NCI-H1092 treated with DMSO at 0.1 percent for 48 hours (cell line): Measurements from ENCODE around the gene OST4.
A peak's percentile ranks its signal among the peaks of the same experiment; 100 is the strongest.

Experiments used
- DNase-seq: peaks from one replicate; lab custom pipeline; 2025; lab: John Stamatoyannopoulos, UW

OST4 gene

GRCh38 chr2:27051902-27052645 is 19.4 kb downstream of the OST4 start:
- DNase-seq = no peak

GRCh38 chr2:27050996-27051901 is 20.2 kb downstream of the OST4 start, which contains the start of gene AGBL5:
TSS of gene AGBL5 (plus strand) at chr2:27051668. CDS start at chr2:27052959, 1,291 bp downstream.
- peak; percentile 90 for DNase-seq

DNA sequence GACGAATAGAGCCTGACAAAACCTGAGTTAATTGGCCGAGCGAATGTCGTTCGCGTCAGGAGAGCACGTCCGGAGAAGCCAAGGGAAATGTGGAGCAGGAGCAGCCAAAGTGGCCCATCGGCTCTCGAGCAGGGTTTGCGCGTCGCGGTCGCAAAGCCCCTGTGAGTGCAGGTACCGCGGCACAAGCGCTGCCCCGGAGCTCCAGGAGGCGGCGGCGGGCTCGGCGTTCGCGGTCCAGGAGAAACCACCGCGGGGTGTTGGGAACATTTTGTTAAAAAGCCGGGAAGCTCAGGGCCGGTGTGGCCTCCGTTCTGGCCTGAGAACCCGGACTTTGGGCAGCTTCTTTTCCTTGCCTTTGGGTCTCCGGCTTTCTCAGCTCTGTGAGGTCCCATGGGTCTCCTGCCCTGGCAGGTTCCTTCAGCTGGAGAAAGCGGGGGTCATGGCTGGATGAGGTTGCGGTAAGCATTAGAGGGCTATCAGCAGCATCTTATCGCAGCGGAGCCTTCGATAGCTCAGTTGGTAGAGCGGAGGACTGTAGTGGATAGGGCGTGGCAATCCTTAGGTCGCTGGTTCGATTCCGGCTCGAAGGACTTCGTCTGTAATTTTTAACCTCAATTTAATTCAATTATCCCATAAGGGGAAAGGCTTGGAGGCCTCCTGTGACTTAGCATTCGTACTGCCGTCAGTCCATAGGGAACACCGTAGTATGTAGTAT is 21.0 kb downstream of the OST4 start:
- DNase-seq = peak; percentile 90

DNA sequence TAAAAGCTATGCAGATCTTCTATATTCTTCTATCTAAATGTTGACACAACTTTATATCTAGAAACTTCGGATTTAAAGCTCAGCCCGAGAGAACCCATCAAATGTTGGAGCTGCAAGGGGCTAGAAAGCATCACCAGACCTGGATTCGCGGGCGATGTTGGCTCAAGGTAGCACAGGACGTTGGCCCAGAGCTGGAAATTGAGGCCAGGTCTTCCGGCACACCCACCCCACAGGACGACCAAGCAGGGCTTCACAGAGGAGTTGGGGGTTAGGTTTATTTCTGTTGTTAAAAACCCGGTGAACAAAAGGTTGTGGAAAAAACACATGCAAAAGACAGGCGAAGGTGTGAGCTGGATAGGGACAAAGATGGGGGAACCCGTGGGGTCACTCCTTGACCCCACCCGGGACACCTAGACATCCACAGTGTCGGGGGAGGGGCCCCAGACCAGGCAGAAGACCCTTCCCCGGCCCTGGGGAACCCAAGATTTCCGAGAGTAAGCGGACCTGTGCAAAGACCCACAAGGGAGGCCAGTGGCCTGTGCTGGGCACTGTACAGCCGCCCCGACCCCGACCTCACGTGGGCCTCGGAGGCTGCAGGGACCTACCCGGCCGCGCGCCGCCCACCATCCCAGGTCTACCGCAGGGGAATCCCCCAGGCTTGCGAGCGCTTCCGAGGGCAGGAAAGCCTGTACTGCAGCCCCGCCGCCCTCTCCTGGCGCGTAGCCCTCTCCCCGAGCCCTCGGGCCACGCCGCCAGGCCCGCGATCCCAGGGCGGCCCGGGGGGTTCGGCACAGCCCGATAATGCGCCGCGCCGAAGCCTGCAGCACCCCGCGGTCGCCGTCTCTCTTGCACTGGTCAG is 21.8 kb downstream of the OST4 start:
- peak; percentile 48 for DNase-seq

DNA sequence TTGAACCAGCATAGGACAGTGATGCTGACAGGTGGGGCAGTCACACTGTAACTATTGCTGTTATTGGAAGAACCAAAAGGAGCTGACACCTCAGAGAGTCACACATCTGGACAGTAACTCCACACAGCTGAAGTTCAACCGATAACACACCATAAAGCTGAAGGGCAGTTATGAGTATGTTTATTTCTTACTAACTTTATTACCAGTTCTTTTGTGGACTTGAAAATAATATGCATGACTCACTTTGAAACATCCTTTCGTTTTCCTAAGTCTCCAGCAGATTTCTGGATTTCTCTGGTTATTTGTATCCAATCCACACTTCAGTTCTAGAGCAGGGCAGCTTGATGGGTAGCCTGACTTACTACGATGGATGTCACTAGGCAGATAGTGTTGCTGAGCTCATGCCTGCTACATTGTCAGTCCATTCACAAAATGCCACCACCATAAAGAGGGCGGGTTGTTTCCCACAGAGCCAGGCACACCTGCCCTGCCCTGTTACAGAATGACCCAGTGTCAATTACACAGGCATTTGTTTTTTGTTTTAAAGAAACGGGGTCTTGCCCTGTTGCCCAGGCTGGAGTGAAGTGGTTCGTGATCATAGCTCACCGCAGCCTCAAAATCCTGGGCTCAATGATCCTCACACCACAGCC is 28.3 kb downstream of the OST4 start:
- DNase-seq = no peak

- DNase-seq = no peak
Measured at GRCh38 chr2:27042159-27042661, 29.2 kb downstream of the OST4 start.

GRCh38 chr2:27041752-27042151 is 29.7 kb downstream of the OST4 start:
- DNase-seq = no peak

DNA sequence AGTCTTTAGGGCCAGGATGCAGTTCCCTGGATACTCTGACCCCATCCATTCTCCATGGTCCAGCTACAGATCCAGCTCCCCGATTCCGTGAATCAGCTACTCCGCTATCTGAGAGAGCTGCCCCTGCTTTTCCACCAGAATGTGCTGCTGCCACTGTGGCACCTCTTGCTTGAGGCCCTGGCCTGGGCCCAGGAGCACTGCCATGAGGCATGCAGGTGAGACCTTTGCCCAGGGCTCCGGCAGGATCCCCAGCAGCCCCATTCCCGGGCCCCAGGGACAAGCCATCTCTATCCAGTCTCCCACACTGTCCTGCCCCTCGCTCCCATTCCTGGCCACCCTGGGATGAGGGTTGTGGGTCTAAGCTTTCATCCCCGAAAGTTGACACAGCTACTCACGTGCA is 31.2 kb downstream of the OST4 start:
- no peak for DNase-seq

- DNase-seq = no peak
Measured at GRCh38 chr2:27039871-27040270, 31.6 kb downstream of the OST4 start.

- DNase-seq = no peak
Measured at GRCh38 chr2:27039426-27039825, 32.0 kb downstream of the OST4 start.

- DNase-seq = no peak
Measured at GRCh38 chr2:27038631-27039339, 32.7 kb downstream of the OST4 start.

GRCh38 chr2:27038012-27038411 is 33.4 kb downstream of the OST4 start:
- no peak for DNase-seq

DNA sequence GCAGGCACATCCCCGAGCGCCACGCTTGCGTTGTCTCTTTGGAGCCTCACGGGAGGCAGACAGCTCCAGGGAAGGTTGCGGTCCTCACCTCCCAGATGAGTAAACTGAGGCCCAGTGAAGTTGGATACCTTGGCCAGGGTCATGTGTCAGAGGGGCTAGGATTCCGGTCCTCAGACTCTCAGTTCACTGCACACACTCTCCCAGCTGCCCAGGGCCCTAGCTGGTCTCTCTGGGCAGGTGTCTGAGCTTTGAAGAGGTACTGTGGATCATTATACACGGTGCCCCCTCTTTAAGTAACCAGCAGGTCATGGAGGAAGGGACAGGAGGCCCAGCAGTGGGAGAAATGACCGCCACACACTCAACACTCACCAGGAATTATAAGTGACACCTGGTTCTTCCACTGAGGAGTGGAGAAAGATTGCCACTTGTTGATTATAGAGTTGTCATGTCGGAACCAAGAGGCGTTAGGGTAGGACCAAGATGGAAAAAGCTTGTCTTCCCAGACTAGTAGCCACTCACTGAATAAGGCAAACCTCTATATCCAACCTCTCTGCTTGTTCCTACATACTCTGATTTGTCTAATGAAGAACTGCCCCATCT is 38.1 kb downstream of the OST4 start:
- DNase-seq = no peak

DNA sequence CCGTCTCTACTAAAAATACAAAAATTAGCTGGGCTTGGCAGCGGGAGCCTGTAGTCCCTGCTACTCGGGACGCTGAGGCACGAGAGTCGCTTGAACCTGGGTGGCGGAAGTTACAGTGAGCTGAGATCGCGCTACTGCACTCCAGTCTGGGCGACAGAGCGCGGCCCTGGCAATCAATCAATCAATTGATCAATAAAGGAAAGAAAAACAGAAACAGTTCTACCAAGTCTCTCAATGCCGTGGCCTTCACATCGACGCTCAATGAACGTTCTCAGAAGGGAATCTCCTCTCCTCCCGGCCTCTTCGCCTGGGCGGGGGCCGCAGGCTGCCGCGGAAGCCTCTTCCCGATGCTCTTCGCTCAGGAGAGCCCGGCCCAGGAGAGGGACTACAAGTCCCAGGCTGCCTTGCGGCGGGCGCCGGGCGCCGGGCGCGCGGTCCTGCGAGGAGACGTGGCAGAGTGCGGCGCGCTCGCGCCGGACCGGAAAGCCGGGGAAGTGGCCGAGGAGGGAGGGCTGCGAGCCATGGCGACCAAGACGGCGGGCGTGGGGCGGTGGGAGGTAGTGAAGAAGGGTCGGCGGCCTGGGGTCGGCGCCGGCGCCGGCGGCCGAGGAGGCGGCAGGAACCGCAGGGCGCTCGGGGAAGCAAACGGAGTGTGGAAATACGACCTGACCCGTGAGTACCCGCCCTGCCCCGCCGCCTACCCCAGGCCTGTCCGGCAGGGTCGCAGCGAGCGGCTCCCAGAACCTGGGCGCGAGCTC is 38.8 kb downstream of the OST4 start, which contains the start of gene TMEM214:
Gene TMEM214 (plus strand): TSS at position 471 of the 758 bp plus-strand sequence. CDS start 51 bp downstream, at position 522.
- peak; percentile 55 for DNase-seq

- DNase-seq = no peak
Measured at GRCh38 chr2:27029051-27029450, 42.4 kb downstream of the OST4 start.

DNA sequence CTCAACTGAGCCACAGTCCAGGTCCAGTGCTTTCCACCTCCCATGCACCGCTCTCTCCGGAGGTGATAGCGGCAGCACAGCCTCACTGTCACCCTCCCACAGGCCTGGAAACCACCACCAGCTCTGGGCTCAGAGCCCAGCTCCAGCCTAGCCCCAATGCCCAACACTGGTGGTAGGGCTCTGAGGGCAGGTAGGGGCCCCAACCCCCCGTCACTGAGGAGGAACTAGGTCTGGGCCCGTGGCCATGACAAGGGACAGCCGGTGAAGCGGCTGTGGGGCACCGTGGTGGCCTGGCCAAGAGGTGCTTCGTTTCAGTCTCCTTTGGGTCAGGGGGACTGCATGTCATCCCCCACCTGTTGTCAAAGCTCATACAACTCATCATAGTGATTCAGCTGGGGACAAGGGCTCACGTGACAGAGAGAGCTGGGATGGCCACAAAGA is 44.2 kb downstream of the OST4 start:
- DNase-seq = no peak

DNA sequence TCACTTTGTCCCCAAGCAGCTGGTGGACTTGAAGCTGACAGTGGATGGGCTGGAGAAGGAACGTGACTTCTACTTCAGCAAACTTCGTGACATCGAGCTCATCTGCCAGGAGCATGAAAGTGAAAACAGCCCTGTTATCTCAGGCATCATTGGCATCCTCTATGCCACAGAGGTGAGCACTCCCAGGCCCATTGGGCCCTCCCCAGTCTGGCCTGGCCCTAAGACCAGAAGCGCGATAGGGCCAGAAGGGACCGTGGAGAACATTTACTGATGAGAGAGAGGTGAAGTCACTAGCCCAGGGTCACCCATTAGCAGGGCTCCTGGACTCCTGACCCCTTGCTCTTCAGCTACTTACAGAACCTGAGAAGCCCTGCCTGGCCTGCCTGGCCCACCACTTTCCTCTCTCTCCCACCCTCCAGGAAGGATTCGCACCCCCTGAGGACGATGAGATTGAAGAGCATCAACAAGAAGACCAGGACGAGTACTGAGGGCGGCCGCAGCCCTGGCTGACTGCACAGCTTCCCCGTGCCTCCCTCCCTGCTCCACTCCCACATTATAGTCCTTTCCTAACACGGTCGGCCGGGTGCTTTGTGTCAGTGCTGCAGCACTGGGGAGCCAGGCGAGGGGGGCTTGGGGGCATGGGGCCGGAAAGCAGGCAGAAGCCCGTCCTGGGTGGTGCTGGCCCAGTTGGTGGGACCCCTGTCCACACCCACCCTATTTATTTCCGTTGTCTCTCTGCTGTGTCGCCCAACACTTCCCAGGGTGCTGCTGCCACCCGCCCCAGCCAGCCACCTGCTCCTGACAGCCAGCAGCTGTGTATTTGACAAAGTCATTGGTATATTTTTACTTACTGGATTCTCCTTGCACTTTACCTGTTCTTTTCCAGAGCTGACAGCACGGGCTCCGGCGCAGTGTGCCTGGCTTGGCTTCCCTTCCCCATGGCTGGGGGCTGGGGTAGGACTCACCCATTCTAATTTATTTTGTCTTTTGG is 45.3 kb downstream of the OST4 start:
- DNase-seq = no peak
